ENCODE measurements around the gene PTK6. TPM values are rescaled to one million over a fixed set of nuclear protein-coding genes. Genes with fewer than 3 reads are reported as not detected.

Gene PTK6
- total RNA-seq, 4 donors from 2014 or later = 0.36 TPM; not detected in 3

- Histone ChIP-seq H3K36me3 (no peaks in the 10 kb centered on the region), H3K27me3 (no peaks in the 10 kb centered on the region), H3K4me3 (no peak overlapping the region), H3K9me3 (no peaks in the 10 kb centered on the region), H3K27ac (peak overlapping the region in 3 of 4 donors; percentile 79 to 81 (median 81)), H3K4me1 (peaks cover 9 to 10% of the 10 kb centered on the region in 2 donors)
- DNase-seq = peak in 1 of 2 donors; percentile 8
- no peak for ATAC-seq
- intact Hi-C loops (cut with DNase I; ENCODE audit: low total_unique reads) = no loop called here
- in situ Hi-C loops (cut with MboI; ENCODE audit: low sequenced_read_pairs in 4 of 4) = no loop called here
- no peak for TF ChIP-seq CTCF (IDR thresholded peaks at IDR 0.05 in 4 of 5, conservative IDR thresholded peaks at IDR 0.05 in 1 of 5)
- TF ChIP-seq POLR2A (IDR thresholded peaks at IDR 0.05) = no peak
Measured at GRCh38 chr20:63508072-63508768, 29.0 kb downstream of the PTK6 start.

GRCh38 chr20:63507083-63507743 is 30.0 kb downstream of the PTK6 start:
- TF ChIP-seq POLR2A (IDR thresholded peaks at IDR 0.05) (no peak), CTCF (IDR thresholded peaks at IDR 0.05 in 4 of 5, conservative IDR thresholded peaks at IDR 0.05 in 1 of 5) (no peak)
- Histone ChIP-seq H3K4me3 (no peak overlapping the region), H3K27me3 (no peaks in the 10 kb centered on the region), H3K36me3 (no peaks in the 10 kb centered on the region), H3K4me1 (peaks cover 14% of the 10 kb centered on the region in 2 donors), H3K9me3 (no peaks in the 10 kb centered on the region), H3K27ac (no peak overlapping the region)
- ATAC-seq (no peak), DNase-seq (peak in 1 of 2 donors; percentile 8)
- intact Hi-C loops (cut with DNase I; ENCODE audit: low total_unique reads) = no loop called here
- in situ Hi-C loops (cut with MboI; ENCODE audit: low sequenced_read_pairs in 4 of 4) = no loop called here

DNA sequence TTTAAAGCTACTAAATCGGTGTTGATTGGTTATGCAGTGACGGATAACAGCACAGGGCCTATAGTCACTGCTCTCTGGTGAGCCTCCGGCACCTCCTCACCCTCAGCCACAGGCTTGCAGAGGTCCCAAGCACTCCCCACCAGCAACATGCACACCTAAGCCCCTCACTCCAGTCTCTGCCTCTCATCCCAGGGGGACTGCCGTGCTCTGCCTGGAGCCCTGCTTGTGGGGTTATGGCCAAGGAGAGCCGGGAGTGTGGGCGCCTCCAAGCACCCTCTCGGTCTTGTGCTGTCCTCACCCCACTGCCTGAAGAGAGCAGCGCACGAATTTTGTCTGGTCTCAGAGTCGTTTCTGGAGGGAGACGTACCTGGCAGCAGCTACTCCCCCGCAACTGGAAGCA is 31.5 kb downstream of the PTK6 start:
- Histone ChIP-seq H3K9me3 (no peaks in the 10 kb centered on the region), H3K4me1 (peaks cover 24 to 26% of the 10 kb centered on the region in 2 donors), H3K27me3 (no peaks in the 10 kb centered on the region), H3K27ac (peak overlapping the region in 1 of 4 donors; percentile 43), H3K36me3 (no peaks in the 10 kb centered on the region), H3K4me3 (no peak overlapping the region)
- DNase-seq (no peak), ATAC-seq (no peak)
- intact Hi-C loops (cut with DNase I; ENCODE audit: low total_unique reads) (no loop called here), in situ Hi-C loops (cut with MboI; ENCODE audit: low sequenced_read_pairs in 4 of 4) (no loop called here)
- no peak for TF ChIP-seq CTCF (IDR thresholded peaks at IDR 0.05 in 4 of 5, conservative IDR thresholded peaks at IDR 0.05 in 1 of 5)
- no peak for TF ChIP-seq POLR2A (IDR thresholded peaks at IDR 0.05)

DNA sequence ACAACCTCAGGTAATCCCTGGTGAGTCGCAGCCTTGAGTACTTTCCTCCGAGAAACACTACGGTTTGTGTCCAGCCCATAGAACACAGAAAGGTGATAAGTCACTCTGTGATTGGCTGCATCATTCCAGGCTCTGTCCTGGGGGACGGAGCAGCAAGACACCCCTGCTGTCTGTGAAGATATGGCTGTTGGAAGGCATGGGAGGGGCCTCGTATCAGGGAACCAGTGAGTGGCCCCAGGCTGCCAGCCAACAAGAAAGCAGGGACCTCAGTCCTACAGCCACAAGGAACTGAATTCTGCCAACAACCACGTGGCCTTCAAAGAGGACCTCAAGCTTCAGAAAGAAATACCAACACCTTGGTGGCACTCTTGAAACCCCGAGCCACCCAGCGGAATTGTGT is 31.9 kb downstream of the PTK6 start:
- TF ChIP-seq POLR2A (IDR thresholded peaks at IDR 0.05) = no peak
- TF ChIP-seq CTCF (IDR thresholded peaks at IDR 0.05 in 4 of 5, conservative IDR thresholded peaks at IDR 0.05 in 1 of 5) = no peak
- intact Hi-C loops (cut with DNase I; ENCODE audit: low total_unique reads) = no loop called here

More for the DNA sequence above, 31.9 kb downstream of the PTK6 start:
- Histone ChIP-seq H3K27ac (no peak overlapping the region), H3K9me3 (no peaks in the 10 kb centered on the region), H3K4me1 (peaks cover 26% of the 10 kb centered on the region in 2 donors), H3K27me3 (no peaks in the 10 kb centered on the region), H3K4me3 (no peak overlapping the region), H3K36me3 (no peaks in the 10 kb centered on the region)
- ATAC-seq (no peak), DNase-seq (peak in 1 of 2 donors; percentile 6)
- in situ Hi-C loops (cut with MboI; ENCODE audit: low sequenced_read_pairs in 4 of 4) = no loop called here

Measured in gastrocnemius medialis (tissue), 4 donors.